Common myeloid progenitor, CD34-positive (primary cell): ENCODE results near the gene ALPI.
"Not testable (repeated sequence)": the region's sequence is repeated elsewhere in the genome, so short reads cannot be mapped to it uniquely, and the experiment has no call there.

Experiments
- CTCF ChIA-PET: fragments of 350-600 bp; sonication (Branson Sonifier 250); formaldehyde crosslinking; loops from one replicate; lab custom pipeline; 2021; ENCODE audit warnings: antibody characterized with exemption; lab: Charles Lee
- POLR2A ChIA-PET: fragments of 350-600 bp; sonication (Branson Sonifier 250); formaldehyde crosslinking; loops from one replicate; lab custom pipeline; 2021; ENCODE audit warnings: antibody characterized with exemption; lab: Charles Lee
- DNase-seq, 3 donors: peaks; one replicate each; pipeline versions ENCODE4 v3.0.0 to v3.0.0-alpha.2; 2013
- H3K27ac ChIP-seq, 2 experiments: 1 replicate in 1 of 2; 2 replicates in 1 of 2; pipeline ENCODE4 v1.7.0; 2013; ENCODE audit warnings: inconsistent platforms in 2 of 2, low read length in 2 of 2, mild to moderate bottlenecking in 2 of 2, low read depth in 1 of 2, moderate library complexity in 1 of 2; ENCODE audit not compliant: severe bottlenecking in 2 of 2, insufficient read depth in 1 of 2, poor library complexity in 1 of 2
- H3K27me3 ChIP-seq, 5 experiments: replicated peaks in 2 of 5; 1 replicate in 3 of 5; 2 replicates in 2 of 5; pipeline versions ENCODE4 v1.6.1 to v1.7.0; 2013; ENCODE audit warnings: low read length in 4 of 5, mild to moderate bottlenecking in 2 of 5, moderate library complexity in 2 of 5, inconsistent platforms in 1 of 5; ENCODE audit not compliant: insufficient read depth in 5 of 5, control insufficient read depth in 4 of 5
- H3K36me3 ChIP-seq, 4 experiments: 1 replicate in 2 of 4; 2 replicates in 2 of 4; pipeline versions ENCODE4 v1.6.1 to v1.7.0; 2013; ENCODE audit warnings: low read length in 3 of 4, control low read depth in 1 of 4, mild to moderate bottlenecking in 1 of 4; ENCODE audit not compliant: control insufficient read depth in 4 of 4, insufficient read depth in 4 of 4
- H3K4me1 ChIP-seq, 4 experiments: 1 replicate in 3 of 4; 2 replicates in 1 of 4; pipeline versions ENCODE4 v1.6.1 to v1.7.1; 2013; ENCODE audit warnings: low read length in 3 of 4, mild to moderate bottlenecking in 3 of 4, control low read depth in 1 of 4, inconsistent platforms in 1 of 4, moderate library complexity in 1 of 4; ENCODE audit not compliant: control insufficient read depth in 4 of 4, insufficient read depth in 4 of 4; ENCODE audit errors: control extremely low read depth in 1 of 4
- H3K4me3 ChIP-seq, 7 experiments: 1 replicate in 4 of 7; 2 replicates in 3 of 7; pipeline versions ENCODE4 v1.5.1 to v1.7.0; 2013; ENCODE audit warnings: mild to moderate bottlenecking in 7 of 7, low read length in 6 of 7, moderate library complexity in 6 of 7, inconsistent platforms in 2 of 7, low read depth in 2 of 7, control low read depth in 1 of 7; ENCODE audit not compliant: insufficient read depth in 4 of 7, control insufficient read depth in 1 of 7; ENCODE audit errors: extremely low read depth in 1 of 7
- H3K9me3 ChIP-seq, 5 experiments: 1 replicate in 4 of 5; 2 replicates in 1 of 5; pipeline versions ENCODE4 v1.6.1 to v1.7.1; 2013; ENCODE audit warnings: low read length in 4 of 5, mild to moderate bottlenecking in 2 of 5, inconsistent platforms in 1 of 5, low read depth in 1 of 5, moderate library complexity in 1 of 5; ENCODE audit not compliant: control insufficient read depth in 4 of 5, insufficient read depth in 2 of 5; ENCODE audit errors: control extremely low read depth in 1 of 5
- WGBS: methylation state at CpG from one replicate; pipeline ENCODE4 v1.1.5; 2013; ENCODE audit not compliant: insufficient coverage; 5-methylcytosine and 5-hydroxymethylcytosine counted together

The ALPI gene

GRCh38 chr2:232442431-232442830, 13.5 kb upstream of the ALPI start:
- H3K27me3 ChIP-seq, H3K27ac ChIP-seq, H3K36me3 ChIP-seq, POLR2A ChIA-PET, DNase-seq, H3K4me3 ChIP-seq, H3K4me1 ChIP-seq, H3K9me3 ChIP-seq: not testable (repeated sequence)
- 94% methylated on average over 9 of the region's 13 CpGs for WGBS
- CTCF ChIA-PET: interaction anchor here (1.7 to 2.4 kb wide), 5 partner anchors 76 to 542 kb away, joined by 4 to 7 read pairs (median 7); partner anchors contain the start of gene PRSS56

- no CpG with 5 or more reads among the region's 13 CpGs for WGBS
- H3K27me3 ChIP-seq, H3K27ac ChIP-seq, H3K4me3 ChIP-seq, POLR2A ChIA-PET, H3K9me3 ChIP-seq, H3K4me1 ChIP-seq, DNase-seq, H3K36me3 ChIP-seq, CTCF ChIA-PET: not testable (repeated sequence)
Measured at GRCh38 chr2:232443047-232443446, 12.9 kb upstream of the ALPI start.

GRCh38 chr2:232443669-232444408, 12.1 kb upstream of the ALPI start:
- H3K4me1 ChIP-seq, H3K27me3 ChIP-seq, H3K9me3 ChIP-seq, H3K36me3 ChIP-seq, H3K27ac ChIP-seq, H3K4me3 ChIP-seq, POLR2A ChIA-PET, DNase-seq: not testable (repeated sequence)
- CTCF ChIA-PET: interaction anchor here (0.8 to 1.9 kb wide), 7 partner anchors 9 to 542 kb away, joined by 3 to 8 read pairs (median 4); partner anchors contain the start of gene PRSS56
- 87% methylated on average over 12 of the region's 21 CpGs for WGBS

GRCh38 chr2:232444409-232445148, 11.4 kb upstream of the ALPI start:
- DNase-seq: peak; percentile 52 to 78 (median 74)
- H3K4me1 ChIP-seq: peaks cover 0 to 8% (median 2%) of the 10 kb centered on the region in 4 experiments
- no peaks in the 10 kb centered on the region for H3K36me3 ChIP-seq
- H3K4me3 ChIP-seq: no peak overlapping the region
- H3K27ac ChIP-seq: no peak overlapping the region
- ChIA-PET CTCF (interaction anchor here (0.7 to 1.9 kb wide), 8 partner anchors 10 to 543 kb away, joined by 3 to 8 read pairs (median 4); partner anchors contain the start of genes ALPG and PRSS56), POLR2A (no interaction called here)
- WGBS: 79% methylated on average over 20 of the region's 21 CpGs
- no peaks in the 10 kb centered on the region for H3K27me3 ChIP-seq
- no peaks in the 10 kb centered on the region for H3K9me3 ChIP-seq

GRCh38 chr2:232445149-232445885, 10.6 kb upstream of the ALPI start:
- H3K9me3 ChIP-seq, POLR2A ChIA-PET, H3K36me3 ChIP-seq, H3K27ac ChIP-seq, H3K4me1 ChIP-seq, H3K27me3 ChIP-seq, H3K4me3 ChIP-seq, DNase-seq: not testable (repeated sequence)
- 82% methylated on average over 8 of the region's 29 CpGs for WGBS
- CTCF ChIA-PET: interaction anchor here (0.7 to 3.0 kb wide), 8 partner anchors 11 to 544 kb away, joined by 3 to 29 read pairs (median 4); partner anchors contain the start of genes ALPG and PRSS56

- POLR2A ChIA-PET, H3K9me3 ChIP-seq, H3K4me3 ChIP-seq, H3K4me1 ChIP-seq, H3K36me3 ChIP-seq, H3K27ac ChIP-seq, DNase-seq, H3K27me3 ChIP-seq: not testable (repeated sequence)
- CTCF ChIA-PET: interaction anchor here (0.8 to 3.0 kb wide), 8 partner anchors 30 to 540 kb away, joined by 3 to 29 read pairs (median 3); partner anchors contain the start of genes CHRNG and PRSS56
- 47% methylated on average over 5 of the region's 9 CpGs for WGBS
Measured at GRCh38 chr2:232446266-232446777, 9.6 kb upstream of the ALPI start.
